ENCODE measurements around the gene ADGRG1.

DNA sequence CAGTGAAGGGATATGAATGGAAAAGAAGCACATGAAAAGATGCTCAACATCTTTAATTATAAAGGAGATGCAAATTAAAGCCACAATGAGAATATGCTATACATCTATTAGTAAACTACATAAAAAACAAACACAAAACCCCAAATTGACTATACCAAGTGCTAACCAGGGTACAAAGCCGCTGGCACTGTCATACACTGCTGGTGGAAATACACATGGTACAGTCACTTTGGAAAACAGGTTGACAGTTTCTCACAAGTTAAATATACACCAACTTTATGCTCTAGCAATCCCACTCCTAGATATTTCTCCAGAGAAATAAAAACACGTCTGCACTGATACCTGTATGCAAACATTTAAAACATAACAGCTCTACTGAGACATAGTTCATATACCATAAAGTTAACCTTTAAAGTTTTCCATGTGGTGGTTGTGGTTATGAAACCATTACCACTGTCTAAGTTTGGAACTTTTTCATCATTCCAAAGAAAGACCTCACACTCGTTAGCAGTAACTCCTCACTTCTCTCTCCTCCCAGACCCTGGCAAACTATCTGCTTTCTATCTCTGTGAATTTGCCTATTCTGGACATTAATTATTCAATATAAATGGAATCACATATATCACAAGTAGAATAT lies 43.3 kb upstream of the ADGRG1 start:
- TF ChIP-seq, protein P1, sequence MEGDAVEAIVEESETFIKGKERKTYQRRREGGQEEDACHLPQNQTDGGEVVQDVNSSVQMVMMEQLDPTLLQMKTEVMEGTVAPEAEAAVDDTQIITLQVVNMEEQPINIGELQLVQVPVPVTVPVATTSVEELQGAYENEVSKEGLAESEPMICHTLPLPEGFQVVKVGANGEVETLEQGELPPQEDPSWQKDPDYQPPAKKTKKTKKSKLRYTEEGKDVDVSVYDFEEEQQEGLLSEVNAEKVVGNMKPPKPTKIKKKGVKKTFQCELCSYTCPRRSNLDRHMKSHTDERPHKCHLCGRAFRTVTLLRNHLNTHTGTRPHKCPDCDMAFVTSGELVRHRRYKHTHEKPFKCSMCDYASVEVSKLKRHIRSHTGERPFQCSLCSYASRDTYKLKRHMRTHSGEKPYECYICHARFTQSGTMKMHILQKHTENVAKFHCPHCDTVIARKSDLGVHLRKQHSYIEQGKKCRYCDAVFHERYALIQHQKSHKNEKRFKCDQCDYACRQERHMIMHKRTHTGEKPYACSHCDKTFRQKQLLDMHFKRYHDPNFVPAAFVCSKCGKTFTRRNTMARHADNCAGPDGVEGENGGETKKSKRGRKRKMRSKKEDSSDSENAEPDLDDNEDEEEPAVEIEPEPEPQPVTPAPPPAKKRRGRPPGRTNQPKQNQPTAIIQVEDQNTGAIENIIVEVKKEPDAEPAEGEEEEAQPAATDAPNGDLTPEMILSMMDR (IDR thresholded peaks at IDR 0.05): no peak
- TF ChIP-seq POLR2A (IDR thresholded peaks at IDR 0.05): no peak
